ENCODE data around the gene FH.

- TF ChIP-seq EZH2phosphoT487 (IDR thresholded peaks at IDR 0.05; ENCODE audit: low read depth) (no peak), CTCF (IDR thresholded peaks at IDR 0.05; ENCODE audit: low read depth, low read length) (peak; percentile 19)
Measured at GRCh38 chr1:241464985-241465384, 54.6 kb downstream of the FH start.

Data from OCI-LY3 (cell line).